Stimulated activated CD4-positive, alpha-beta T cell treated with anti-CD3 and anti-CD28 coated beads, Interleukin-12 subunit alpha, Interleukin-12 subunit beta, amount 100 ng/mL, for 24 hours (primary cell): Measurements from ENCODE around the gene GSTK1.
"Not testable (repeated sequence)": the region's sequence is repeated elsewhere in the genome, so short reads cannot be mapped to it uniquely, and the experiment has no call there.

Experiments
- DNase-seq, 2 experiments: peaks; one replicate each; pipeline ENCODE4 v3.0.0-alpha.2; 2020; ENCODE audit warnings: low read depth in 2 of 2

Gene GSTK1

DNA sequence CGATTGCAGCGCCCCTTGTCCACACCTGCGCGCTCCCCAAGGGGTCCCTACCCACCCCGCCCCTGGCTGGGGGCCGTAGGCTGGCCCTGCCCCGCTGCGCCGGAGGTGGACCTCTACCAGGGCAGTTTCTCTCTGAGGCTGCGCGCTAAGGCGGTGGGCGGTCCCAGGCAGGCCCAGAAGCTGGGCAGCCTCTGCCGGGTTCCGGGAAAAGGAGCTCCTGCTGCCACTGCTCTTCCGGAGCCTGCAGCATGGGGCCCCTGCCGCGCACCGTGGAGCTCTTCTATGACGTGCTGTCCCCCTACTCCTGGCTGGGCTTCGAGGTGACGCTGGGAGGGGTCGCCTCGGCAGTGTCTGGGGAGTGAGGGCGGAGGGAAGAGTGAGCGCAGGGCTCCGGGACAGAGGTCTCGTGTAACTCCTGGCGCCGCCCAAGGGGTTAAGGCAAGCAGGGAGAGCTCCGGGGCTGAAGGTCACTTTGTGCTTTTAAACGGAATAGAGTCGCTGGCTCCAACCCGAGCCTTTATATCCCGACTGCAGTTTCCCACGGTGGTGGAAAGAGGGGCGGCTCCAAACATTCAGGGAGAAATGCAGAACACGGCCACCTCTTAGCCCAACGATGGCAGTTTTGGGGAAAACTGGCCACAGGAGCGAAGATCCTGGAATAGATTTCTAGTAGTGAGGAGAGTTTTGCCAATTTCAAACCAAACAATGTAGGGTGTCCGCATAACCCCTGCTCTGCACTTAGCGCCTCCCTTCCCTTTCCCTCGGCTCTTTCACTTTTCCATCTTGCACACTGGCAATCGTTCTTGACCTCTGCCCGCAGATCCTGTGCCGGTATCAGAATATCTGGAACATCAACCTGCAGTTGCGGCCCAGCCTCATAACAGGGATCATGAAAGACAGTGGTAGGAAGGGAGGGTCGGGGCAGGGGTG is at the start of gene GSTK1:
Gene GSTK1, plus strand, starts transcription at position 176 of the 930 bp plus-strand sequence. Its CDS starts 73 bp downstream, at position 249.
- peak; percentile 72 to 78 for DNase-seq

DNA sequence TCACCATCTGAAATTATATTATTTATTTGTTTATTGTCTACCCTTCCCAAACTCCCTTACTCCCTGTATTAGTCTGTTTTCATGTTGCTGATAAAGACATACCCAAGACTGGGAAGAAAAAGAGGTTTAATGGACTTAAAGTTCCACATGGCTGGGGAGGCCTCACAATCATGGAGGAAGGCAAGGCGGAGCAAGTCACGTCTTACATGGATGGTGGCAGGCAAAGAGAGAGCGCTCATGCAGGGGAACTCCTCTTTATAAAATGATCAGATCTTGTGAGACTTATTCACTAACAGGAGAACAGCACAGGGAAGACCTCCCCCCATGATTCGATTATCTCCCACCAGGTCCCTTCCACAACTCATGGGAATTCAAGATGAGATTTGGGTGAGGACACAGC is 49.8 kb upstream of the GSTK1 start:
- not testable (repeated sequence) for DNase-seq

DNA sequence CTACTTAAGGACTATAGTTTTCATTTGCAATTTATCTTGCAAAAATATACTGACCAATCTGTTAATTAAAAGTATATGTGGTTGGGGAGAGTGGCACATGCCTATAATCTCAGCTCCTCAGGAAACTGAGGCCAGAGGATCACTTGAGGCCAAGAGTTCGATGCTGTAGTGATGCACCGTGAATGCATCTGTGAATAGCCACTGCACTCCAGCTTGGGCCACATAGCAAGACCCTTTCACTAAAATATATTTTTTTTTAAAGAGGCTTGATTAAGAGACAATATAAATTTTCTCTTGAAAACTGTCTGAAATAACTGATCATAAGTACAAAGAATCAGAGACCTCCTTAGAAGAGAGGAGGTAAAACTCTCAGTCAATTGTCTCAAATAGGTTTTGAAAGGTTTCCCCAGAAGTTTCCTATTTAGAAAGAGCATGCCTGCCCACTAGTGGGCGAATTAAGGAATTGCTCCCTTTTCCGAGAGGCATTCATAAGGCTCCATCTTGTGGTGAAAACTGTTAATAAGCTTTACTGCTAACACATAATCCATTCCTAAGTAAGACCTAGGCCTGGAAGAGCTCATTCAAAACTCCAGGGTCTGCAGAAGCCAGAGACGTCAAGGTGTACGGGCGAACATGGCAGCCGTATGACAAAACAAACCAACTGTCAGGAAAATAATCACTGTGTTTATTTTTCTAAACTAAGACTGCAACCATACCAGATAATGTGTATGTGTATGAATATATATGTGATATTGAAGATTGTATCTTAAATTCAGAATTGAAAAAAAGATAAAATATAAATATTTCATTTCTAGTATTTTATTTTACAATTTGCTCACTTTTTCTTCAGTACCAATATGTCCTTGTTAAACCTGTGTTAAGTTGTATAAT is 48.2 kb upstream of the GSTK1 start:
- peak; percentile 22 to 27 for DNase-seq

DNA sequence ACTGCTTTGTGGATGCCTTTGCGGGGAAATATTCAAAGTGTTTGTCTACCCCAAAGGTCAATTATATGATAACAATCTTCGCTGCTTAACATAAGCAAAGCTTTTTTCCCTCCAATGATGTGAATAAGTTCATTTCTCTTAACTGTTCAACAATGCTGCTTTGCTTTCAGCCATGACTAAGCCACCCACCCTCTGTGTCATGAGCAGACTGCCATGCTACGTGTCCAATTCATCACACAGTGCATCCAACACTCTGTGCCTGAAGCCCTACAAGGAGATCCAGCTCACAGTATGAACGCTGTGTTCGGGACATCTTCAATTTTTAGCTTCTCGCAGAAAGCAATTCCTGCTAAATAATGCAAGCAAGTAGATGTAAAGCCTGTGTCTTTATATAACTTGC is 47.1 kb upstream of the GSTK1 start:
- DNase-seq: no peak

DNA sequence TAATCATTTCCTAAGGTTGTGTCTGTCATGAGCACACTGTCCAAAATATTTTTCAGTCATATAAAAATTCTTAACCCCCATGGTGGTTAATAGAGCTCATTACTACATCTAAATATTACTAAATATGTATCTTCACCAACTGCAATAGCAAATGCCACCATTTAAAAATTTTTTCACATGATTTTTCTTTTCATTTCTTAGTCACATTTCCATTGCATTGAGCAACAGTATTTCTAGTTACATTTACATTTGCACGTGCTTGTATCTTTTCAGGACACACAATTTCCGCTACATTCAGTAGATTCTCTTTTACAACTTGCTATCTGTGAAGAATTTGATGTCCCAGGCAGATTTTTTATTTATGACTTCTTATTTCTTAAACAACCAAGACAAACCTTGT is 46.6 kb upstream of the GSTK1 start:
- DNase-seq: no peak

DNA sequence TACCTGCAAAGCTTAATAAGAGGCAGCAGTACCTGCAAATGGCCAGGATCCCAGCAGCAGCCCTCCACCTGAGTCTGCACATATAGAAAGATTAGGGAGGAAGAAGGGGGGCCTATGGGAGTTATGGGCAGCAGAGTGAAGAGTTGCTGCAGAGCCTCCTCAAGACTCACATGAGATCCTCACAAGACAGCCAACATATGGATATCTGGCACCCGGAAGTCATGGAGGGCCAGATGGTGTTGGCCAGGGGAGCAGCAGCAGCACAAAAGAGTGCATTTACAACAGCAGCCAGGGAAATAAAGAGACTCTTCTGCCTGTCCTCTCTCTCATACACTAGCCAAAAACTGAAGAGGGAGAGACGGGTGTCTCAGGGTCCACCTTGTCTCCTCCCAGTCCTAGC is 45.4 kb upstream of the GSTK1 start:
- DNase-seq: no peak

DNA sequence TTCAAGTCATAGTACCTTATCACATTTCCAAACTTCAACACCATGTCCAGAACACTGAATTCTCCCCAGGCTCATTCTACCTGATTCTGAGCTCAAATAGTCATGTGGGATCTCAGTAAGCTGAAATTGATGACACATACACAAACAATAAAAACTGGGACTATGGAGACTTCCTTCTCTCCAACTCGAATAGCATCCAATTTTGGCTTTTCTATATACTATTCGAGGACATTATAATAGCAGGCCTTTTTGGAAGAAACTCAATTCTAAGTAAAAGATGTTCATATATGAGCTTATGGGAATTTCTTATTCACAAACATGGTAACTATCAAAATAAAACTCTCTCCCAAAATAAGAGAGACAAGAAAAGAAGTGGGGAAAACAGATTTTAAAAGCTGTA is 42.0 kb upstream of the GSTK1 start:
- no peak for DNase-seq

DNA sequence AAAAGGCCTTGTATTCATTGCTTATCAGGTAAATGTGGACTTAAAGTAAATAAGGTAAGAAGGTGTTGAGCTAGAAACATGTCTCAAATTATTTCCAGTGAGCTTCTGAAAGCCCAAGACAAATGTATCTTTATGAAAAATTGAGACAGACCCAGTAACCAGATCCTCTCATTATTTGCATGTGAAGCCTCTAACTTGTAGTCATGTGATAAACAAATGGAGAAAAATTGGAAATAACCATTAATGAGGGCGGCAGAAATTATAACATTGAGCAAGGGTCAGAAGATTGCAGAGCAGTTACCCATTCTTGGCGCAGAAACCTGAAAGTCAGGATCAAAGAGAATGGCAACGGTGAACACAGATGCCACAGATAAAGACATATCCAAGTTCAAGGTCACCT is 41.5 kb upstream of the GSTK1 start, which contains the start of gene TAS2R40:
Gene TAS2R40, plus strand, starts transcription at position 301 of the 400 bp plus-strand sequence. Its CDS starts 42 bp downstream, at position 343.
- DNase-seq: no peak

DNA sequence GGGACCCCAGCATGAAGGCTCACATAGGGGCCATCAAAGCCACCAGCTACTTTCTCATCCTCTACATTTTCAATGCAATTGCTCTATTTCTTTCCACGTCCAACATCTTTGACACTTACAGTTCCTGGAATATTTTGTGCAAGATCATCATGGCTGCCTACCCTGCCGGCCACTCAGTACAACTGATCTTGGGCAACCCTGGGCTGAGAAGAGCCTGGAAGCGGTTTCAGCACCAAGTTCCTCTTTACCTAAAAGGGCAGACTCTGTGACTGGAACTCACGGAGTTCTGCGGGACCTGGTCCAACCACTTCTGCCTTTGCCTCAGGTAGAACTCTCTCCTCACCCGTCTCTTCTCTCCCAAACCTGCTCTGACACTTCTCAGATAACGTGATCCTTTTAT is 40.5 kb upstream of the GSTK1 start:
- no peak for DNase-seq

DNA sequence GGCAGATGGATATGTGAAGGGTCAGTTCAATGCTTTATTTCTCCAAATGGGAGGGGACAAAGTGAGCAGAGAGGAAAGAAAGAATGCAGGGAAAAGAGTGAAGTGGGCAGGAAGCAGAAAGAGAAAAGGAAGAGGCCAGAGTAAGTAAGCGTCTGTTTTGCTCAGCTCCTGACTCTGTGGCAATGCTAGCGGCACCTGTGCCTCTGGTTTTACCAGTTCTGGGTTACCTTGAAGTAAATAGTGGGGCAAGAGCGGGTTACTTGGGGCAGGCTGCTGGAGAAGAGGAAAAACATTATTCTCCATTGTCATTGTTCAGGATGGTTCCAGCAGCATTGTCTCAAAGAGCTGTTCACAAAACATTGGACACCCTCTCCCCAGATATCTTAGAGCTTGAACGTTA is 39.5 kb upstream of the GSTK1 start:
- no peak for DNase-seq

DNA sequence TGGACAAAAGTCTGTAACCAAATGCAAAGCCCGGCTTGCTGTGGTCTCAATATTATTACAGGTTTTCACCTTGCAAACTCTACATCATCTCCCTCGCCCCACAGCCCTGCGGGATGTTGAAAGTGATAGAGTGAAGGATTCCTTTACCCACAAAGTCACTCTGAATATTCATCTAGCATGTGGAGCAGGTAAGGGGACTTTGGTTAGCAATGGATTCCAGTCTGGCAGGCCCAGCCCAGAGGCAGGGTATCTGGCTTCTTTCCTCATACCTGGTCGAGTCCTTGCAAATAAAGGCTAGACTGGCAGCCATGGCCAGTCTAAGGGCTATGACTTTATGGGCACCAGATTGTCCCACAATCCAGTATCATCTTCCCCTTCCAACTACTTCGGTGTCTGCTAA is 38.2 kb upstream of the GSTK1 start:
- DNase-seq: no peak

DNA sequence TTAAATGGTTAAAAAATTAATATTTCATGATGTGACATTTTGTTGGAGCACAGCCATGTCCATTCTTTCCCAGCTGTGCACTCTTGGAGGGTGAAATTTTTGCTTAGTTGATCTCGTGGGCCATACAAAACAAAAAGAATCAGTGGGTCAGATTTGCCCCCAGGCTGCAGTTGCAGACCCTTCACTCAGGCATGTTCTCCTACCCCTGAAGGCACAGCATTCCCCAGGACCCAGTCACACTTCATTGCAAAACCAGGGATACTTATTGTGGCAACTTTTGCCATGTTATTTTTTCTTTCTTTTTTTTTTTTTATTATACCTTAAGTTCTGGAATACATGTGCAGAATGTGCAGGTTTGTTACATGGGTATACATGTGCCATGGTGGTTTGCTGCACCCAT is 35.4 kb upstream of the GSTK1 start:
- no peak for DNase-seq

DNA sequence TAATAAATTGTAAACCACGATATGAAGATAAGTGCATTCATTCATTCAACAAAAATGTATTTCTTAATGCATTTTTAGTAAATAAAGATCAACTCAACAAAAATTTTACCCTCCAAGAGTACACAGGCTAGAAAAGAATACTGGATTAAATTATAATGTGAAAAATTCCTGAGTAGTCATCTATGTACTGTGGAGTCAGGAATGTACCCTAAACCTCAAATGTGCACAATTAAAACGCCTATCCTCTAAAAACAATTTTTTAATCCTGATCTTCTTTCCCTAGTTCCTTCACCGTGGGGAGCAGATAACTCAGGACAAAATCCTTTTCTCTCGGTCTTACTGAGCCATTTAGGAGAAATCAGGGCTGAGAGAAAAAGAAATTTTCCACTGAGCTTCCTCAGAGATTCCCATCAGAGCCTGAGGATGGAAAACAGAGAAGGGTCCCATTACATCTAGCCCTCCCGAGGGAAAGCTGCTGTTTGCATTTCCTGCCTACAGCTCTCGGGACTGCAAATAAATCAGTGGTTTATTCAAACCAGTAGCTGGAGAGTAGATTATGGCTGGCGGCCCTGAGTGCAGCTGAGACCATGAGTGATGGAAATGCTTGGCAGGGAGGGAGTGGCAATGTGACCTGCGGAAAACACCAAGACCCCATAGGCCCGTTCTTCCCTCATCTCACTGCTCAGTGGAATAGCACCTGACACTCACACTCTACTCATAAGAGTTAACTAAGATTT is 34.0 kb upstream of the GSTK1 start:
- DNase-seq: no peak

DNA sequence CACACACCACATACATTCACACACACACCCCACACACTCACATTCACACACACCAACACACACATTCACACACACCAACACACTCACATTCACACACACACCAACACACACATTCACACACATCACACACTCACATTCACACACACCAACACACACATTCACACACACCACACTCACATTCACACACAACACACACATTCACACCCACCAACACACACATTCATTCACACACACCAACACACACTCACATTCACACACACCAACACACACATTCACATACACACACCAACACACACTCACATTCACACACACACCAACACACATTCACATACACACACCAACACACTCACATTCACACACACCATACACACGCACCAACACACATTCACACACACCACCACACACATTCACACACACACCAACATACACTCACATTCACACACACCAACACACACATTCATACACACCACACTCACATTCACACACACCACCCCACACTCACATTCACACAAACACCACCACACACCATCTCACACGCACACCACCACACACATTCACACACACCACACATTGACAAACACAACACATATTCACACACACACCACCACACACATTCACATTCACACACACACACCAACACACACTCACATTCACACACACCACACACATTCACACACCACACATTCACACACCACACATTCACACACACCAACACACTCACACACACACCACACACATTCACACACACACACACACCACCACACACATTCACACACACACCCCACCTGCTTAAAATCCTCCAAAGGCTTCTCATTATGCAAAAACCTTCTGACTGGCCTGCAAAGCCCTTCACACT is 32.4 kb upstream of the GSTK1 start:
- no peak for DNase-seq

DNA sequence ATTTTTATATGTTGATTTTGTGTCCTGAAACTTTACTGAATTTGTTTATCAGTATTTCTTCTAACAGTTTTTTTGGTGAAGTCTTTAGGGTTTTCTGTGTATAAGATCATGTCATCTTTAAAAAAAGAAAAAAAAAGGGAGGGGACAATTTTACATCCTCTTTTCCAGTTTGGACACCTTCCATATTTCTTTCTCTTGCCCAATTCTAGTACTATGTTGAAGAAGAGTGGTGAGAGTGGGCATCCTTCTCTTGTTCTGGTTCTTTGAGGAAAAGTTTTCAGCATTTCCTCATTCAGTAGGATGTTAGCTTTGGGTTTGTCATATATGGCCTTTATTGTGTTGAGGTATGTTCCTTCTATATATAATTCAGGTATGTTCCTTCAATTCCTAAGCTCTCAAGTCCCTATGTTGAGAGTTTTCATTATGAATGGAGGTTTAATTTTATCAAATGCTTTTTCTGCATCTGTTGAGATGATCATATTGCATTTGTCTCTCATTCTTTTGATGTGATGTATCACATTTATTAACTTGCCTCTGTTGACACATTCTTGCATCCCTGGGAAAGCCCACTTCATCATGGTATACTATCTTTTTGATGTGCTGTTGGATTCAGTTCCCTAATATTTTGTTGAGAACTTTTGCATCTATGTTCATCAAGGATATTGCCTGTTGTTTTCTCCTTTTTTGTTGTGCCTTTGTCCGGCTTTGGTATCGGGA is 29.3 kb upstream of the GSTK1 start:
- no peak for DNase-seq

DNA sequence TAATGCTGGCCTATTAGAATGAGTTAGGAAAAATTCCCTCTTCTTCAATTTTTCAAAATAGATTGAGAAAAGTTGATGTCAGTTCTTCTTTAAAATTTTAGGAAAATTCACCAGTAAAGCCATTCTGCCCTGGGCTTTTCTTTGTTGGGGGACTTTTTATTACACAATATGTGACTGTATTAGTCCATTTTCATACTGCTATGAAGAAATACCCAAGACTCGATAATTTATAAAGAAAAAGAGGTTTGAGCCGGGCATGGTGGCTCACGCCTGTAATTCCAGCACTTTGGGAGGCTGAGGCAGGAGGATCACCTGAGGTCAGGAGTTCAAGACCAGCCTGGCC is 28.7 kb upstream of the GSTK1 start:
- no peak for DNase-seq

DNA sequence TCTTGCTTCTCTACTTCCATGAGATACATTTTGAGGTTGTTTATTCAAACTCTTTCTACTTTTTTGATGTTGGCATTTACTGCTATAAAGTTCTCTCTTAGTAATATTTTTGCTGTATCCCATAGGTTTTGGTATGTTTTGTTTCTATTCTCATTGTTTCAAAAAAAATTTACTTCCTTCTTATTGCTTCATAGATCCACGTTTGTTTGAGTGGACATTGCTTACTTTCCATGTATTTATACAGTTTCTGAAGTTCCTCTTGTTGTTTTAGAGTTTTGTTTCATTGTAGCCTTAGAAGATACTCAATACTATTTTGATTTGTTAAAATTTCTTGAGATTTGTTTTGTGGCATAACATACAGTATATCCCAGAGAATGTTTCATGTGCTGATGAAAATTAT is 27.7 kb upstream of the GSTK1 start:
- no peak for DNase-seq

DNA sequence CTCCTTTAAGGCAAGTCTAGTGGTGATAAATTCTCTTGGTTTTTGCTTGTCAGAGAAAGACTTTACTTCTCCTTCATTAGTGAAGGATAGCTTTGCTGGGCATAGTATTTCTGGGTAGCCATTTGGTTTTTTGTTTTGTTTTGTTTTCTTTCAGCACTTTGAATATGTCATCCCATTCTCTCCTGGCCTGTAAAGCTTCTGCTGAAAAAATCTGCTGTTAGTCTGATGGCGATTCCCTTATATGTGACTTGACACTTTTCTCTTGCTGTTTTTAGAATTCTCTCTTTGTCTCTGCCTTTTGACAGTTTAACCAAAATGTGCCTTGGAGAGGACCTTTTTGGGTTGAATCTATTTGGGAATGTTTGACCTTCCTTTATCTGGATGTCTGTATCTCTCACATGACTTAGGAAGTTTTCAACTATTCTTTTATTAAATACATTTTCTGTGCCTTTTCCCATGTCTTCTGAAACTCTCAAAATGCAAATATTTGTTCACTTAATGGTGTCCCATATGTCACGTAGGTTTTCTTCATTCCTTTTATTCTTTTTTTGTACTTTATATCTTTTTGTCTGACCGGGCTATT is 26.7 kb upstream of the GSTK1 start:
- no peak for DNase-seq

DNA sequence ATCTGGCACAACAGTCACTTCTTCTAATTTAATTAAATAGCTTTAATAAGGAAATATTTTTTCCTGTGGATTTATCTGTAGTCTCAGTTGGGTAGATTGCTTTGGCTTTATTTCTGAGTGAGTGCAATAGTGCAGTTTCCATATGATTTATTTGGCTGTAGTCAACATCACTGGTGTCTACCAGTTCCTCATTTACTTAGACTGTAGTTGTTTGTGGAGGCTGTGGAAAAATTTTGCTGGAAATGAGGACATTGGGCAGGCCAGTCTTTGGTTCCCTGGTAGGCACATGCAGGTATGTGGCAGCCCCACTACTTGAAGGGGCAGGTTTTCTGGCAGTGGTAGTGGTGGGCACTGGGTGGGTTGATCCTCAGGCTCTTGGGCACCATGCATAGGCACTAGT is 25.9 kb upstream of the GSTK1 start:
- DNase-seq: no peak
